Body of pancreas (tissue), 4 donors: ENCODE data around the gene PVALEF.

Experiments
- CTCF ChIP-seq, 7 experiments: fragments of 450-650 bp in 4 of 7; fragments of 200-600 bp in 3 of 7; sonication (generic) in 3 of 7; IDR thresholded peaks; one replicate each; pipeline ENCODE4 v1.5.1; 2016 to 2019; ENCODE audit warnings: antibody characterized with exemption in 7 of 7
- POLR2A ChIP-seq, 3 donors: fragments of 450-650 bp; IDR thresholded peaks; one replicate each; pipeline ENCODE4 v1.6.1; 2016; ENCODE audit warnings: antibody characterized with exemption in 3 of 3, mild to moderate bottlenecking in 2 of 3

GRCh38 chr17:81127133-81127455, 38.2 kb upstream of the PVALEF start:
- TF ChIP-seq CTCF (IDR thresholded peaks at IDR 0.05) (no peak), POLR2A (IDR thresholded peaks at IDR 0.05) (no peak)
